ENCODE data around the gene CACNB4. TPM values are rescaled to one million over a fixed set of nuclear protein-coding genes. Genes with fewer than 3 reads are reported as not detected.

Gene CACNB4
- total and polyA plus RNA-seq, 9 of the 15 experiments (the other 6 are each of a cell fraction or from before 2014, with no cell fraction given): 0.01 to 0.20 (median 0.04) TPM; not detected in 1

GRCh38 chr2:151799886-151800292 lies 299.0 kb downstream of the CACNB4 start (continued):
- TF ChIP-seq, protein P1, sequence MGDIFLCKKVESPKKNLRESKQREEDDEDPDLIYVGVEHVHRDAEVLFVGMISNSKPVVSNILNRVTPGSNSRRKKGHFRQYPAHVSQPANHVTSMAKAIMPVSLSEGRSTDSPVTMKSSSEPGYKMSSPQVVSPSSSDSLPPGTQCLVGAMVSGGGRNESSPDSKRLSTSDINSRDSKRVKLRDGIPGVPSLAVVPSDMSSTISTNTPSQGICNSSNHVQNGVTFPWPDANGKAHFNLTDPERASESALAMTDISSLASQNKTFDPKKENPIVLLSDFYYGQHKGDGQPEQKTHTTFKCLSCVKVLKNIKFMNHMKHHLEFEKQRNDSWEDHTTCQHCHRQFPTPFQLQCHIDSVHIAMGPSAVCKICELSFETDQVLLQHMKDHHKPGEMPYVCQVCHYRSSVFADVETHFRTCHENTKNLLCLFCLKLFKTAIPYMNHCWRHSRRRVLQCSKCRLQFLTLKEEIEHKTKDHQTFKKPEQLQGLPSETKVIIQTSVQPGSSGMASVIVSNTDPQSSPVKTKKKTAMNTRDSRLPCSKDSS (IDR thresholded peaks at IDR 0.05; ENCODE audit: low read depth, partially characterized antibody): no peak
- no peak for TF ChIP-seq NR2F6 (CRISPR knock-in tag; IDR thresholded peaks at IDR 0.05)
- TF ChIP-seq MTA1 (IDR thresholded peaks at IDR 0.05; ENCODE audit: borderline replicate concordance): no peak
- no peak for TF ChIP-seq ZZZ3 (IDR thresholded peaks at IDR 0.05)
- no peak for TF ChIP-seq PPARD (CRISPR knock-in tag; IDR thresholded peaks at IDR 0.05)
- peak; percentile 68 for TF ChIP-seq GATAD2B (IDR thresholded peaks at IDR 0.05; ENCODE audit: borderline replicate concordance)
- no peak for TF ChIP-seq ELF2 (CRISPR knock-in tag; IDR thresholded peaks at IDR 0.05)
- TF ChIP-seq ZNF197 (CRISPR knock-in tag; IDR thresholded peaks at IDR 0.05; ENCODE audit: low read depth): 0 out of 2 replicates have a peak, but pooled peaks have one; percentile 38
- TF ChIP-seq SMARCB1 (IDR thresholded peaks at IDR 0.05; ENCODE audit: insufficient read length, low read depth): no peak
- peak; percentile 70 for TF ChIP-seq NCOA1 (IDR thresholded peaks at IDR 0.05; ENCODE audit: low read depth)
- TF ChIP-seq NCOA2 (IDR thresholded peaks at IDR 0.05; ENCODE audit: partially characterized antibody in 2 of 2): no peak
- no peak for TF ChIP-seq HDGF (IDR thresholded peaks at IDR 0.05)
- TF ChIP-seq ELK1 (CRISPR knock-in tag; IDR thresholded peaks at IDR 0.05): no peak
- TF ChIP-seq, protein P2, sequence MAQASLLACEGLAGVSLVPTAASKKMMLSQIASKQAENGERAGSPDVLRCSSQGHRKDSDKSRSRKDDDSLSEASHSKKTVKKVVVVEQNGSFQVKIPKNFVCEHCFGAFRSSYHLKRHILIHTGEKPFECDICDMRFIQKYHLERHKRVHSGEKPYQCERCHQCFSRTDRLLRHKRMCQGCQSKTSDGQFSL (CRISPR knock-in tag; IDR thresholded peaks at IDR 0.05): no peak
- TF ChIP-seq, protein P2 (tag; IDR thresholded peaks at IDR 0.05): no peak
- TF ChIP-seq, protein P3, sequence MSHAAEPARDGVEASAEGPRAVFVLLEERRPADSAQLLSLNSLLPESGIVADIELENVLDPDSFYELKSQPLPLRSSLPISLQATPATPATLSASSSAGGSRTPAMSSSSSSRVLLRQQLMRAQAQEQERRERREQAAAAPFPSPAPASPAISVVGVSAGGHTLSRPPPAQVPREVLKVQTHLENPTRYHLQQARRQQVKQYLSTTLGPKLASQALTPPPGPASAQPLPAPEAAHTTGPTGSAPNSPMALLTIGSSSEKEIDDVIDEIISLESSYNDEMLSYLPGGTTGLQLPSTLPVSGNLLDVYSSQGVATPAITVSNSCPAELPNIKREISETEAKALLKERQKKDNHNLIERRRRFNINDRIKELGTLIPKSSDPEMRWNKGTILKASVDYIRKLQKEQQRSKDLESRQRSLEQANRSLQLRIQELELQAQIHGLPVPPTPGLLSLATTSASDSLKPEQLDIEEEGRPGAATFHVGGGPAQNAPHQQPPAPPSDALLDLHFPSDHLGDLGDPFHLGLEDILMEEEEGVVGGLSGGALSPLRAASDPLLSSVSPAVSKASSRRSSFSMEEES (CRISPR knock-in tag; IDR thresholded peaks at IDR 0.05): no peak
- no peak for TF ChIP-seq ASH1L (IDR thresholded peaks at IDR 0.05; ENCODE audit: borderline replicate concordance, low read depth, partially characterized antibody)
- no peak for TF ChIP-seq ZSCAN29 (IDR thresholded peaks at IDR 0.05)
- TF ChIP-seq SNIP1 (IDR thresholded peaks at IDR 0.05; ENCODE audit: low read depth): no peak
- TF ChIP-seq ESRRA (IDR thresholded peaks at IDR 0.05; ENCODE audit: borderline replicate concordance, low read depth): peak; percentile 96
- TF ChIP-seq PHF20 (IDR thresholded peaks at IDR 0.05; ENCODE audit: partially characterized antibody): no peak
- no peak for TF ChIP-seq KLF13 (tag; IDR thresholded peaks at IDR 0.05; ENCODE audit: borderline replicate concordance, low read depth)
- TF ChIP-seq, protein P4, sequence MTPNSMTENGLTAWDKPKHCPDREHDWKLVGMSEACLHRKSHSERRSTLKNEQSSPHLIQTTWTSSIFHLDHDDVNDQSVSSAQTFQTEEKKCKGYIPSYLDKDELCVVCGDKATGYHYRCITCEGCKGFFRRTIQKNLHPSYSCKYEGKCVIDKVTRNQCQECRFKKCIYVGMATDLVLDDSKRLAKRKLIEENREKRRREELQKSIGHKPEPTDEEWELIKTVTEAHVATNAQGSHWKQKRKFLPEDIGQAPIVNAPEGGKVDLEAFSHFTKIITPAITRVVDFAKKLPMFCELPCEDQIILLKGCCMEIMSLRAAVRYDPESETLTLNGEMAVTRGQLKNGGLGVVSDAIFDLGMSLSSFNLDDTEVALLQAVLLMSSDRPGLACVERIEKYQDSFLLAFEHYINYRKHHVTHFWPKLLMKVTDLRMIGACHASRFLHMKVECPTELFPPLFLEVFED (CRISPR knock-in tag; conservative IDR thresholded peaks at IDR 0.05): no peak

All from K562 (cell line).